ENCODE measurements around the gene CACNA1F.

CACNA1F gene

DNA sequence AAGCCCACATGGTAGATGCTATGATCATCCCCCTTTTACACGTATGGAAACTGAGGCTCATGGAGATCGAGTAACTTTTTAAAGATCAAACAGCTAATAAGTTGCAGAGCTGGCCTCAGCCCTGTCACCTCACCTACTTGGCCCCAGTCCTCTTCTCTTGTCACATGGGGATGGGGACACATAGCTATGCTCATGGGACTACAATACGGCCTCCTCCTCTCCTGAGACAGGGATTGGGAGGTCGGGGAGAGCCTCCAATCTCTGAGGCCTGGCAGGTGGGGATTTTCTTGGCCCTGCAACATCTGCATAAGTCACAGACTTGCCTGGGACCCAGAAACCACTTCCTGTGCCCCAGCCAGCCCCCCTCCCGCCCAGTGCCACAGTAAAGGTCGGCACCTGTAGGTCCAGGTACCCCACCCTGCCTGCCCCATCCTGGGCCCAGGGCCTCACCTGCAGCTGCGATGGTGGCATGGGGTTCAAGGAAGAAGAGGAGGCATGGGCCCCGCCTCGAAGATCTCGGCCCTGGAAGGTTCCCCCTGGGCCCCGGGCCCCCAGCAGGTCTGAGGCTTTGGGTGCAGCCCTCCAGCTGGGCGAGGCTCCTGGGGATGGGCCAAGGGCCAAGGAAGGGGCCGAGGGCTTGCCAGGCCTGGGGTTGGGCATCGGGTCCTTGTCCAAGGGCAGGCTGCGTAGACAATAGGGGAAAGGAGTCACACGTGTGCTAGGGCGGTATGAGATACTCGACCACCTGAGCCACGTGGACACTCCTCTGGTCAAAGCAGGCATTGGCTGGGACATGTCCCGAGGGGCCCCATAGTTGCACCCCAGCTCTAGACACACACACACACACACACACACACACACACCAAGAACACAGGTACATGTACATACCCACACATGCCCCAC lies 25.0 kb upstream of the CACNA1F start:
- peak; percentile 36 for DNase-seq (ENCODE audit: low spot score)

DNA sequence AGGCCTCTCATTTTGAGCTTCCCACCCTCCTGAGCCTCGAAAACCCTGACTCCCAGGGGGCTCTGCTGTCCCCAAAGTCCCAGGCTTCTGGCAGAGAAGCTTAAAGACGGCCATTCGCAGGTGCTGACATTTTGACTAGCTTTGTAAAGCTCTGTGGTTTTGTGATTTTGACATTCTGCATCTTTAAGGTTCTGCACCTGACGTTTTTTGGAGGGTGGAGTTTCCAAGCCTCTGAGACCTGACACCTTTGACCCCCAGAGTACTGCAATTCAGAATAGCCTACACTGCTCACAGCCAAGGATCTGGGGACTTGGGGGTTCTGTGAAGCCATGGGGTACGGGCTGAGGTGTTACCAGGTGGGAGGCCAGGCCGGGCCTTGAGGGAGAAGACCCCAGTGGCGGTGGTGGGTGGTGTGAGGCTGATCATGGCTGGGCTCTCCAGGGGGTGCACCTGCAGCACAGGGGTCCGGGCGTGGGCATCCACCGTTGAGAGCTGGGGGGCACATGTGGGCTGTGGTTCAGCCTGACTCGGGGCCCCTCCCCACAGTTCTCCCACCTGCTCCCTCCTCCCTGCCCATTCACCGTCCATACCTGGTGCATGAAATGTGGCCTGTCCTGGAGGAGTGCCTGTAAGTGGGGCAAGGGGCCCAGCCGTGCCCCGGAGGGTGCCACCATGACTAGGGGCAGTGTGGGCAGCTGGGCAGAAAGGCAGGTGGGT lies 24.1 kb upstream of the CACNA1F start:
- no peak for DNase-seq (ENCODE audit: low spot score)

- no peak for DNase-seq (ENCODE audit: low spot score)
These were observed 23.3 kb upstream of the CACNA1F start for GRCh38 chrX:49256268-49256995.

DNA sequence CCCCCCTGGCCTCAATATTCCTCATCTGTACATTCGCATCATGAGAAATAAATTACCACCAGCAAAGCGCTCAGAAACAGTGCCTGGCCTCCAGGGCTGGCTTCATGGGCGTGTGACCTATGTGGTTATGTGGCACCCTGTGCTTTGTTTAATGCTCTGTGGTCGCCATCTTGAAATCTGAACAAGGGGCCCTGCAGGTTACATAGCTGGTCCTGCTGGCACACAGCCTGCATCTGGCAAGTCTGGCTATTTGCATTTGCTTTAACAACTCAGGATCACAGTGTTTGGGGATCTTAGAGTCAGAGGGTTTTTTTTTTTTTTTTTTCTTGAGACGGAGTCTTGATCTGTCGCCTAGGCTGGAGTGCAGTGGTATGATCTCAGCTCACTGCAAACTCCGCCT lies 21.5 kb upstream of the CACNA1F start:
- DNase-seq (ENCODE audit: low spot score), result no peak

DNA sequence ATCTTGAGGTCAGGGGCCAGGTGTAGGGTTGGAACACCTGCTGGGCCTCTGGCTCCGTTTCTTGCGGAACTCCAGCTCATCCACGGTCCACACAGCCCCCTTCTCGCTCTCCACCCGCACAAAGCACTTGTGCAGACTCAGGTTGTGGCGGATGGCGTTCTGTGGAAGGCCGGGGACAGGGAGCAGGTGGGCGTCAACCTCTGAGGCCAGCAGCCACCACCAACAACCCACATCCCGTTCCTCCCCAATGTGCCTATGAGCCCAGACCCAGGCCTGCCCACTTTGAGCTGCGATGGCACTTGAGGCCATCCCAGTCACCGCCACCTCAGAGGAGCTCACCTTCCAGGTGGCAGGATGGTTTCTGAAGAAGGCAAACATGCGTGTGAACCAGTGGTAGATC lies 18.2 kb upstream of the CACNA1F start:
- no peak for DNase-seq (ENCODE audit: low spot score)

GRCh38 chrX:49250578-49250977 lies 17.4 kb upstream of the CACNA1F start:
- DNase-seq (ENCODE audit: low spot score), result no peak

- no peak for DNase-seq (ENCODE audit: low spot score)
These were observed 16.9 kb upstream of the CACNA1F start for GRCh38 chrX:49250066-49250465.

DNA sequence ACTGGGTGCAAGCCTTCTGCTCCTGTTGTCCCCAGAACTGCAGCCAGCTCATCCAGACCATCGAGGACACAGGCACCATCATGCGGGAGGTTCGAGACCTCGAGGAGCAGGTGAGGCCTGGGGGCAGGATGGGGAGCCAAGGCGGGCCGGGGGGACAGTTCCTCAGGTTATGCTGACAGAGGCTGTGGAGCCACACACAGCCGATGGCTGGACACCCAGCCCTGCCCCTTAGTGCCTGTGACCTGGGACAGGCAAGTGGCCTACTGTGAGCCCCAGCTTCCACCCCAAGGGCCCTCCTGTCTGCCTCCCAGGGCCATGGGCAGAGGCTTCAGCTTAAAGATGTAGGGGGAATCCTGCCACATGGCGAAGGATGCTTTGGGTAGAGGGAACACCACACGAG lies 16.5 kb upstream of the CACNA1F start:
- no peak for DNase-seq (ENCODE audit: low spot score)

GRCh38 chrX:49249071-49249470 lies 15.9 kb upstream of the CACNA1F start:
- DNase-seq (ENCODE audit: low spot score), result no peak

GRCh38 chrX:49247916-49248811 lies 15.0 kb upstream of the CACNA1F start:
- DNase-seq (ENCODE audit: low spot score), result no peak

DNA sequence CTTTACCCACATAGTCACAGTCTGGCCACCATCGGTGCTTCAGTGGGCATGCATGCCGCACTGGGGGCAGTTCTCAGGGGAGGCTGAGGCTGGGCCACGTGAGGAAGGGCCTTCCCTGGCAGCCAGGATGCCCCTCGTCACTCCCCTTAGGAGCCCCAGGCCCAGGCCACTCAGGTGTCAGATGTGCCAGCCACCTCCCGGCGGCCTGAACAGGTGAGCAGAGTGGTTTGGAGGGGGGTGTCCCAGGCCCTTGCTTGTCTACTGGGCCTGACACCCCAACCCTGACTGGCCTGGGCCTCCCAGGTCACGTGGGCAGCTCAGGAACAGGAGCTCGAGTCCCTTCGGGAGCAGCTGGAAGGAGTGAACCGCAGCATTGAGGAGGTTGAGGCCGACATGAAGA lies 14.2 kb upstream of the CACNA1F start:
- no peak for DNase-seq (ENCODE audit: low spot score)

DNA sequence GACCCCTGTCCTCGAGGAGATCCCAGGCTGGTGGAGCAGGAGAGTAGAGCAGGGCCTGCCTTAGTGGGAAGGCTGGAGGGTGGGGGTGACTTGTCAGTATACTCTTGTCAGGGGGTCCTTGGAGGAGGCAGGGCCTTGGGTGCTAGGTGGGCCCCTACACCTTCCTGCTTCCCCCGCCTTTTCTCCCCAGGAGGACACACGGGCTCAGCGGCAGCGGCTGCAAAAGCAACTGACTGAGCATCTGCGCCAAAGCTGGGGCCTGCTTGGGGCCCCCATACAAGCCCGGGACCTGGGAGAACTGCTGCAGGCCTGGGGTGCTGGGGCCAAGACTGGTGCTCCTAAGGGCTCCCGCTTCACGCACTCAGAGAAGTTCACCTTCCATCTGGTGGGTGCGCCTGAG lies 13.4 kb upstream of the CACNA1F start:
- DNase-seq (ENCODE audit: low spot score), result no peak

DNA sequence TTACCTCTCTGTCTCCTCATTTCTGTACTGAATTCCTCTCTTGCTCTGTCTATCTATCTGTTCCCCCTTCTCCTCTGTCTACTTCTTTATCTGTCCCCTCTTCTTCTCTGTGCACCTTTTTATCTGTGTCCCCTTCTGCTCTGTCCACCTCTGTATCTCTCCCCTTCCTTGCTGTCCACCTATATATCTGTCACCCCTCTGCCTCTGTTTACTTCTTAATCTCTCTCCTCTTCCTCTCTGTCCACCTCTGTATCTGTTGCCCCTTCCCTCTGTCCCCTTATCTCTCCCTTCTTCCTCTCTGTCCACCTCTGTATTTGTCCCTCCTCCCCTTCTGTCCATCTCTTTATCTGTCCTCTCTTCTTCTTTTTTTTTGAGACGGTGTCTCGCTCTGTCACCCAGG lies 11.1 kb upstream of the CACNA1F start:
- DNase-seq (ENCODE audit: low spot score), result no peak

GRCh38 chrX:49243166-49243565 lies 10.0 kb upstream of the CACNA1F start:
- no peak for DNase-seq (ENCODE audit: low spot score)

DNA sequence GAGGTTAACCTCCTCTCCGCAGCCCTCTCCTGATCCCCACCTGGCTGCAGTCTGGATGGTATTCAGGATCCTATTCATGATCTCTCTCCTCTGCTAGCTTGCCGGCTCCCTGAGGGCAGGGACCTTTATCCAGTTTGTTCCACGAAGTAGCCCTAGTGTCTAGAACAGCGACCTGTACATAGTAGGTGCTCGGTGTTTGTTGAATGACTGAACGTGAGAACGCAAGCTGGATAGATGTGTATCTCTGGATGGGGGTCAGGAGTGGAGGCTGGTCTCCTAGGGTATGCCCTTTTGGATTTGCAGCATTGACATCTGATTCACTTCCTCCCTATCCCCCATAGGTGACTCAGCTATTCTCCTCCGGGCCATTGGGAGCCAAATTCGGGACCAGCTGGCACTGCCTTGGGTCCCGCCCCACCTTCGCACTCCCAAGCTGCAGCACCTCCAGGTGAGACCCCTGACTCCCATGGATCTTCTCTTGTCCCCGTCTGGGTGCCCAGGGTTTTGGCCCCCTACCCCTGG lies 9.5 kb upstream of the CACNA1F start:
- no peak for DNase-seq (ENCODE audit: low spot score)

DNA sequence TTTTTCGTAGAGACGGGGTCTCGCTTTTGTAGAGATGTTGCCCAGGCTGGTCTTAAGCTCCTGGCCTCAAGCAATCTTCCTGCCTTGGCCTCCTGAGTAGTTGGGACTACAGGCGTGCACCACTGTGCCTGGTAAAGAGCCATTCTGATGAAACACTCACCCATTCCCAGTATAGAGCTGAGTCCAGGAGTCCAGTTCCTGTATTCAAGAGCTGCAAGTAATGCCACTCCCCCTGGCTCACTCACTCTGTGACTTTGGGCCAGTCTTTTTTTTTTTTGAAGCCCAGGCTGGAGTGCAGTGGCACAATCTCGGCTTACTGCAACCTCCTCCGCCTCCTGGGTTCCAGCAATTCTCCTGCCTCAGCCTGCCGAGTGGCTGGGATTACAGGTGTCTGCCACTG lies 5.6 kb upstream of the CACNA1F start:
- DNase-seq (ENCODE audit: low spot score), result no peak

- no peak for DNase-seq (ENCODE audit: low spot score)
These were observed 3.9 kb upstream of the CACNA1F start for GRCh38 chrX:49237060-49237459.

GRCh38 chrX:49233887-49234555 lies 881 bp upstream of the CACNA1F start:
- no peak for DNase-seq (ENCODE audit: low spot score)

DNA sequence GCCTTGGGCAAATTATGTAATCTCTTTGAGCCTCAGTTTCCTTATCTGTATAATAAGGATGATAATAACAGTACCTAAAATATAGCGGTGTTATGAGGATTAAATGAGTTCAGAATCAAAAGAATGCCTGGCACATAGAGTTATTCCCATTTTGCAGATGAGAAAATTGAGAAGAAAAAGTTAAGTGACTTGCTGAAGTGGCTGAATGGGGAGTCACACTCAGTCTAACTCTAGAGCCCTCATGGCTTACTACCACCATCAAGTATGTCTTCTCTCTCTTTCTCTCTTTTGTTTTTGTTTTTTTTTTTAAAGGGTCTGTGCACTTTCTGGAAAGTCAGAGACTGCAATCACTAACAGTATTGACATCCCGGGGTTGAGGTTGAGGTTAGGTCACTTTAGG lies 615 bp downstream of the CACNA1F start:
- DNase-seq (ENCODE audit: low spot score), result no peak

DNA sequence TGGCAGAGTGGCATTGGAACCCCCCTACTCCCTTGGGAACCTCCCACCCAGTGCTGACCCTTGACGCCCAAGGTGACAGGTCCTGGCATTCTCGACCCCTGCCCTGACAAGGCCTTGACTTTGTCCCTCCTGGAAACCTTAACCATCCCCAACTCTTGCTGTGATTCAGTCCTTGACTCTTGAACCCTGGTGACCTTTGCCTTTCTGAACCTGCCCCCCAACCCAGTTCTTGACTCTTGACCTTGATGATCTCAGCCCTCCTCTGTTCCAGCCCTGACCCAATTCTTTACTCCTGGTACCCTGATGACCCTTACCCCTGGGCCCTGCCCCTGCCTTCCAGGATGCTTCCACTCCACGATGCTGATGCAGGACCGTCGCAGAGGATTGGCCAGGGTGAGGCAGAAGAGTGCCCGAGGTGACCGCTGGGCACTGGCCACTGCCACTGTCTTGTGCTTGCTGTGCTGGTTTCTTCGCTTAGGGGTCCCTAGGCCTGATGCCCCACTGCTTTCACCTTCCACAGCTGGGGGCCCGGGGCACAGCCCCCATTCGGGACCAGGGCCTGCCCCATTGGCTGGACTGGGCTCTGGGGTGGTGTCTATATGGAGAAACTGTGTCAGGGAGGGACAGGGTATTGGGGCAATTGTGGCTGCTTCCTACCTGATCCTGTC lies 1.7 kb downstream of the CACNA1F start:
- no peak for DNase-seq (ENCODE audit: low spot score)

Data from CD4-positive, alpha-beta T cell treated with Interleukin-2 at 100 ng/mL for 4 hours (primary cell).